Measurements from ENCODE around the gene USP3.

DNA sequence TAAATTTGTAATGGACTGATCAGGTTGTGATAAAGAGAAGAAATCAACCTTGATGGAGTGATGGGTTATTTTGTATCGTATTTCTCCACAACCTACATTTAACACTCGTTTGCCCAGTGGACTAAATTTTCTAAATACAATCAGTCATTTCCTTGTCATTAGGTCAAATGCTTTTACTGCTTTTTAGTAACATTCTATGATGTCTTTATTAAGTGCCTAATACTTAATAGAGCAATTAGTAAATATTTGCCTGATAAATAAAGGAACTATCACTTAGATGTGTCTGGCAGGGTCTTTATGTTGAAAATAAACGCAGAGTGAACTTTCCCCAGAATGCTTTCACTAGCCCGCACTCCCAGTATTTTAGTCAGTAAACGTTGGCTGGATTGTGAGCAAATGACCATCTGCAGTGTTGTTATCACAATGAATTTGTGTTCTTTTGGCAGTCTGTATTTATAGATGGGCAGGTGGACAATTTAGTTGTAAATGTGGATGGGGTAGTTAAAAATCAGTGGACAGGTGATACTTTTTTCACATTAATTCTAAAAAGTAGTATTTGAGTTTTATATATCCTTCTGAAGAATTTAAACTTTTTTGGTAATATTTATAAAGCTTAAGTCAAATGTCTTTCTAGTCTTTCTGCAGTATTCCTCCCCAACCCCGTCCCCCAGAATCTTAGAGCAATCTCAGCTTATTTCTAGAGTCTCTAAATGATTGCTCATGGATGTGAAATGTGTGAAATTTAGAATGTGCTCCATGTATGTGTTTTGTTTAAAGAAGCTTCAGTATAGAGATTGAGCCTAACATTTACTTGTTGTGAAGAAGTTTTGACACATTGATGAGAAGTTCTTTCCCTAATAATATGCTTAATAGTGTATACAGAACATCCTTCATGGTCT is 4.9 kb downstream of the USP3 start:
- TF ChIP-seq, protein P1, sequence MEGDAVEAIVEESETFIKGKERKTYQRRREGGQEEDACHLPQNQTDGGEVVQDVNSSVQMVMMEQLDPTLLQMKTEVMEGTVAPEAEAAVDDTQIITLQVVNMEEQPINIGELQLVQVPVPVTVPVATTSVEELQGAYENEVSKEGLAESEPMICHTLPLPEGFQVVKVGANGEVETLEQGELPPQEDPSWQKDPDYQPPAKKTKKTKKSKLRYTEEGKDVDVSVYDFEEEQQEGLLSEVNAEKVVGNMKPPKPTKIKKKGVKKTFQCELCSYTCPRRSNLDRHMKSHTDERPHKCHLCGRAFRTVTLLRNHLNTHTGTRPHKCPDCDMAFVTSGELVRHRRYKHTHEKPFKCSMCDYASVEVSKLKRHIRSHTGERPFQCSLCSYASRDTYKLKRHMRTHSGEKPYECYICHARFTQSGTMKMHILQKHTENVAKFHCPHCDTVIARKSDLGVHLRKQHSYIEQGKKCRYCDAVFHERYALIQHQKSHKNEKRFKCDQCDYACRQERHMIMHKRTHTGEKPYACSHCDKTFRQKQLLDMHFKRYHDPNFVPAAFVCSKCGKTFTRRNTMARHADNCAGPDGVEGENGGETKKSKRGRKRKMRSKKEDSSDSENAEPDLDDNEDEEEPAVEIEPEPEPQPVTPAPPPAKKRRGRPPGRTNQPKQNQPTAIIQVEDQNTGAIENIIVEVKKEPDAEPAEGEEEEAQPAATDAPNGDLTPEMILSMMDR (IDR thresholded peaks at IDR 0.05) = no peak
- no peak for TF ChIP-seq POLR2A (IDR thresholded peaks at IDR 0.05)

All from body of pancreas (tissue), 4 donors.